H1 (cell line): ENCODE measurements around the gene GYPE. TPM values are rescaled to one million over a fixed set of nuclear protein-coding genes. Genes with fewer than 3 reads are reported as not detected.

Source experiments
- CTCF ChIA-PET: fragments of 300-600 bp; sonication (Branson Sonifier 250); formaldehyde crosslinking; loops from one replicate; lab custom pipeline; 2021; ENCODE audit not compliant: partially characterized antibody; lab: Charles Lee
- POLR2A ChIA-PET: fragments of 300-600 bp; sonication (Branson Sonifier 250); formaldehyde crosslinking; loops from one replicate; lab custom pipeline; 2021; ENCODE audit warnings: inconsistent platforms; ENCODE audit not compliant: partially characterized antibody; lab: Charles Lee
- DNase-seq, 2 experiments: peaks; one replicate each; pipeline versions ENCODE4 v3.0.0 to v3.0.0-alpha.2; 2010 to 2022; ENCODE audit warnings: low spot score in 2 of 2, low read depth in 1 of 2, mixed read lengths in 1 of 2
- FAIRE-seq: peaks from 2 replicates; lab custom pipeline; 2011; peaks lifted over from hg19 to GRCh38; lab: Jason Lieb, UNC
- H2AFZ ChIP-seq: 2 replicates; pipeline ENCODE4 v1.8.1; 2012; ENCODE audit warnings: low read length, inconsistent platforms
- H2AK5ac ChIP-seq: 2 replicates; pipeline ENCODE4 v1.6.1; 2013; ENCODE audit warnings: low read depth, low read length
- H2BK120ac ChIP-seq: replicated peaks from 2 replicates; pipeline ENCODE3; 2013; ENCODE audit warnings: low read depth, low read length, inconsistent platforms
- H2BK12ac ChIP-seq: 2 replicates; pipeline ENCODE4 v1.6.1; 2013; ENCODE audit warnings: low read depth, low read length
- H2BK15ac ChIP-seq: 2 replicates; pipeline ENCODE4 v1.6.1; 2013; ENCODE audit warnings: low read length
- H2BK20ac ChIP-seq: 2 replicates; pipeline ENCODE4 v1.6.1; 2013; ENCODE audit warnings: low read length
- H2BK5ac ChIP-seq: 2 replicates; pipeline ENCODE4 v1.6.1; 2013; ENCODE audit warnings: low read depth, low read length
- H3K14ac ChIP-seq: 2 replicates; pipeline ENCODE4 v1.6.1; 2013; ENCODE audit warnings: inconsistent platforms; ENCODE audit not compliant: insufficient read length
- H3K18ac ChIP-seq: 2 replicates; pipeline ENCODE4 v1.6.1; 2013; ENCODE audit warnings: low read length; ENCODE audit errors: extremely low read depth
- H3K23ac ChIP-seq: 2 replicates; pipeline ENCODE4 v1.6.1; 2013; ENCODE audit warnings: inconsistent platforms; ENCODE audit not compliant: insufficient read length
- H3K23me2 ChIP-seq: 2 replicates; pipeline ENCODE4 v1.6.1; 2013; ENCODE audit warnings: low read depth, low read length
- H3K27ac ChIP-seq: 2 replicates; pipeline ENCODE4 v1.6.1; 2011; ENCODE audit warnings: low read depth, low read length, inconsistent platforms
- H3K27me3 ChIP-seq, 4 experiments: replicated peaks in 1 of 4; 1 replicate in 1 of 4; 2 replicates in 3 of 4; pipeline versions ENCODE4 v1.6.1 to v1.8.1; 2011 to 2013; ENCODE audit warnings: low read length in 3 of 4, mild to moderate bottlenecking in 3 of 4, inconsistent platforms in 2 of 4, mixed read lengths in 2 of 4, moderate library complexity in 1 of 4; ENCODE audit not compliant: control insufficient read depth in 3 of 4, insufficient read depth in 3 of 4; ENCODE audit errors: extremely low read depth in 1 of 4
- H3K36me3 ChIP-seq, 4 experiments: 2 replicates each; pipeline versions ENCODE4 v1.6.1 to v1.8.1; 2011 to 2013; ENCODE audit warnings: mild to moderate bottlenecking in 4 of 4, low read length in 3 of 4, moderate library complexity in 2 of 4, control low read depth in 1 of 4, inconsistent platforms in 1 of 4; ENCODE audit not compliant: insufficient read depth in 4 of 4, control insufficient read depth in 2 of 4
- H3K4ac ChIP-seq: replicated peaks from 2 replicates; pipeline ENCODE3; 2013; ENCODE audit warnings: low read length, low read depth, mixed read lengths, inconsistent platforms; ENCODE audit not compliant: insufficient read length
- H3K4me1 ChIP-seq, 4 experiments: replicated peaks in 1 of 4; 1 replicate in 1 of 4; 2 replicates in 3 of 4; pipeline versions ENCODE4 v1.6.1 to v1.8.1; 2011 to 2013; ENCODE audit warnings: low read length in 3 of 4, inconsistent platforms in 2 of 4, mixed read lengths in 1 of 4; ENCODE audit not compliant: insufficient read depth in 4 of 4, control insufficient read depth in 3 of 4
- H3K4me2 ChIP-seq, 2 experiments: 2 replicates each; pipeline versions ENCODE4 v1.6.1 to v1.8.1; 2011 to 2013; ENCODE audit warnings: low read depth in 2 of 2, low read length in 2 of 2, control low read depth in 1 of 2, inconsistent platforms in 1 of 2, mild to moderate bottlenecking in 1 of 2; ENCODE audit not compliant: insufficient read depth in 1 of 2
- H3K4me3 ChIP-seq, 4 experiments: fragments of 200-600, 300-600 bp in 1 of 4; sonication (generic), shearing (Covaris generic), sonication (Bioruptor Twin) in 1 of 4; 2 replicates each; pipeline versions ENCODE4 v1.5.1 to v1.8.1; 2011 to 2016; ENCODE audit warnings: low read length in 4 of 4, low read depth in 3 of 4, control low read depth in 2 of 4, inconsistent platforms in 2 of 4, mild to moderate bottlenecking in 2 of 4, mixed read lengths in 1 of 4, moderate library complexity in 1 of 4; ENCODE audit not compliant: insufficient read depth in 2 of 4; ENCODE audit errors: extremely low read depth in 1 of 4
- H3K56ac ChIP-seq: replicated peaks from 2 replicates; pipeline ENCODE3; 2013; ENCODE audit warnings: low read depth, mild to moderate bottlenecking, mixed read lengths, low read length, inconsistent platforms; ENCODE audit not compliant: insufficient read length
- H3K79me1 ChIP-seq: 2 replicates; pipeline ENCODE4 v1.6.1; 2013; ENCODE audit warnings: low read depth, low read length, control low read depth
- H3K79me2 ChIP-seq, 2 experiments: 2 replicates each; pipeline versions ENCODE4 v1.6.1 to v1.8.1; 2012 to 2013; ENCODE audit warnings: low read length in 2 of 2, mild to moderate bottlenecking in 2 of 2, inconsistent platforms in 1 of 2; ENCODE audit not compliant: insufficient read depth in 2 of 2, control insufficient read depth in 1 of 2
- H3K9ac ChIP-seq, 4 experiments: replicated peaks in 1 of 4; 1 replicate in 1 of 4; 2 replicates in 3 of 4; pipeline versions ENCODE4 v1.6.1 to v1.8.1; 2011 to 2013; ENCODE audit warnings: low read depth in 3 of 4, low read length in 3 of 4, control low read depth in 2 of 4, mild to moderate bottlenecking in 2 of 4, moderate library complexity in 2 of 4, inconsistent platforms in 1 of 4; ENCODE audit errors: extremely low read depth in 1 of 4
- H3K9me3 ChIP-seq, 2 experiments: 2 replicates each; pipeline versions ENCODE4 v1.6.1 to v1.8.1; 2012 to 2013; ENCODE audit warnings: mild to moderate bottlenecking in 2 of 2, moderate library complexity in 2 of 2, control low read depth in 1 of 2, inconsistent platforms in 1 of 2, low read depth in 1 of 2, low read length in 1 of 2, mixed read lengths in 1 of 2; ENCODE audit not compliant: insufficient read depth in 2 of 2
- H4K20me1 ChIP-seq, 2 experiments: replicated peaks in 1 of 2; 2 replicates each; pipeline versions ENCODE3 to v1.8.1; 2011 to 2013; ENCODE audit warnings: inconsistent platforms in 2 of 2, low read length in 2 of 2, mild to moderate bottlenecking in 1 of 2; ENCODE audit not compliant: insufficient read depth in 2 of 2, control insufficient read depth in 1 of 2
- H4K5ac ChIP-seq: 2 replicates; pipeline ENCODE4 v1.6.1; 2013; ENCODE audit warnings: low read length, low read depth, mixed read lengths, inconsistent platforms; ENCODE audit not compliant: insufficient read length
- H4K8ac ChIP-seq: 2 replicates; pipeline ENCODE4 v1.8.0; 2013; ENCODE audit warnings: mild to moderate bottlenecking, moderate library complexity, low read length, inconsistent platforms; ENCODE audit not compliant: insufficient read depth; ENCODE audit errors: extremely low read depth
- H4K91ac ChIP-seq: replicated peaks from 2 replicates; pipeline ENCODE3; 2013; ENCODE audit warnings: low read length, mixed read lengths, inconsistent platforms; ENCODE audit not compliant: insufficient read length
- CTCF ChIP-seq, 3 experiments: IDR thresholded peaks; 1 replicate in 2 of 3; 2 replicates in 1 of 3; pipeline versions ENCODE4 v1.5.1 to v1.6.1; 2011; ENCODE audit warnings: low read length in 3 of 3, mild to moderate bottlenecking in 3 of 3, inconsistent platforms in 2 of 3, low read depth in 1 of 3, moderate library complexity in 1 of 3; ENCODE audit not compliant: insufficient read depth in 1 of 3; ENCODE audit errors: control extremely low read depth in 1 of 3
- GABPA ChIP-seq: IDR thresholded peaks from 2 replicates; pipeline ENCODE4 v1.6.1; 2011; ENCODE audit warnings: mild to moderate bottlenecking, low read length, moderate library complexity, borderline replicate concordance; ENCODE audit not compliant: insufficient read depth
- JUN ChIP-seq: IDR thresholded peaks from 2 replicates; pipeline ENCODE4 v1.6.1; 2011; ENCODE audit warnings: low read depth, mild to moderate bottlenecking, improper control_type of control experiment, low read length
- KDM1A ChIP-seq: fragments of 200-600, 300-600 bp; sonication (generic); IDR thresholded peaks from 2 replicates; pipeline ENCODE4 v1.7.1; 2016; ENCODE audit warnings: mild to moderate bottlenecking, low read length, borderline replicate concordance
- NANOG ChIP-seq: IDR thresholded peaks from 2 replicates; pipeline ENCODE4 v1.6.1; 2011; ENCODE audit warnings: low read length, low read depth, mild to moderate bottlenecking, inconsistent platforms; ENCODE audit not compliant: insufficient read depth, poor library complexity, severe bottlenecking
- RNF2 ChIP-seq: fragments of 200-900, 300-1000 bp; sonication (generic); IDR thresholded peaks from 2 replicates; pipeline ENCODE4 v1.7.1; 2016; ENCODE audit warnings: borderline replicate concordance, low read depth, mild to moderate bottlenecking, antibody characterized with exemption, low read length; ENCODE audit not compliant: poor library complexity, severe bottlenecking; ENCODE audit errors: missing control alignments
- SIRT6 ChIP-seq: IDR thresholded peaks from one replicate; pipeline ENCODE4 v1.7.1; 2012; ENCODE audit warnings: low read length, inconsistent platforms
- SUZ12 ChIP-seq: fragments of 200-600 bp; sonication (generic); IDR thresholded peaks from 2 replicates; pipeline ENCODE4 v1.6.1; 2012; ENCODE audit warnings: mild to moderate bottlenecking, inconsistent platforms, low read length, moderate library complexity, mixed read lengths
- TAF7 ChIP-seq: optimal IDR thresholded peaks from 2 replicates; pipeline ENCODE3; 2011; ENCODE audit warnings: low read depth, mild to moderate bottlenecking, inconsistent platforms, low read length, moderate library complexity, borderline replicate concordance
- USF2 ChIP-seq: IDR thresholded peaks from 2 replicates; pipeline ENCODE4 v1.6.1; 2011; ENCODE audit warnings: low read length, improper control_type of control experiment
- WGBS, 2 experiments: shearing (Covaris generic) in 1 of 2; methylation state at CpG; one replicate each; pipeline versions ENCODE4 v1.1.6 to v1.1.7; 2013 to 2015; ENCODE audit warnings: low lambda C conversion rate in 2 of 2, mixed read lengths in 2 of 2, inconsistent platforms in 1 of 2, low coverage in 1 of 2, missing lambda C conversion rate in 1 of 2; ENCODE audit not compliant: insufficient replicate concordance in 2 of 2, insufficient coverage in 1 of 2, insufficient read length in 1 of 2; ENCODE audit errors: extremely low coverage in 1 of 2, missing lambda C conversion rate in 1 of 2; 5-methylcytosine and 5-hydroxymethylcytosine counted together
- polyA plus RNA-seq, 7 experiments: library from polyadenylated mRNA; depleted of rRNA in 3 of 7; stranded (reverse) in 5 of 7; unstranded in 2 of 7; fragments of >200 nt in 5 of 7; fragments of 200-250 nt in 2 of 7; gene quantifications; 1 replicate in 5 of 7; 2 replicates in 1 of 7; 4 replicates in 1 of 7; pipeline versions ENCODE4 v1.2.1 to v1.2.3, GENCODE V29; 2011 to 2013; ENCODE audit warnings: missing spikeins in 2 of 7, mixed read lengths in 2 of 7
- total RNA-seq: library from RNA; stranded (reverse); fragmentation: NEBNext Ultra II Directional; extraction: Animal tissue kit (Norgen Biotek cat#: 25700); gene quantifications from 2 replicates; pipeline ENCODE4 v1.2.1, GENCODE V29; 2021

GYPE gene
- total and polyA plus RNA-seq, 2 of the 8 experiments (the other 6 are each of a cell fraction or from before 2014, with no cell fraction given) = not detected

- no peak overlapping the region for H3K56ac ChIP-seq
- WGBS, 2 experiments = 94% methylated on average over 6 of the region's 6 CpGs; no CpG with 5 or more reads in 1 of the 2 experiments
- H3K4ac ChIP-seq = no peak overlapping the region
- H3K23ac ChIP-seq = no peak overlapping the region
- no peak overlapping the region for H4K5ac ChIP-seq
- H3K36me3 ChIP-seq = no peaks in the 10 kb centered on the region
- H3K79me1 ChIP-seq = no peaks in the 10 kb centered on the region
- H3K27me3 ChIP-seq = no peaks in the 10 kb centered on the region
- no peak overlapping the region for H2BK20ac ChIP-seq
- no peak overlapping the region for H2BK15ac ChIP-seq
- no peak overlapping the region for H3K4me3 ChIP-seq
- H3K23me2 ChIP-seq = no peaks in the 10 kb centered on the region
- no peak overlapping the region for H2BK120ac ChIP-seq
- H2AK5ac ChIP-seq = no peak overlapping the region
- no peak overlapping the region for H4K91ac ChIP-seq
- H3K4me1 ChIP-seq = no peaks in the 10 kb centered on the region
- H2BK12ac ChIP-seq = no peak overlapping the region
- no peak overlapping the region for H3K14ac ChIP-seq
- CTCF ChIA-PET = interaction anchor here (0.9 kb wide), 1 partner anchor 362 kb away, joined by 4 read pairs; no protein-coding TSS in a partner anchor
- H3K18ac ChIP-seq = no peak overlapping the region
- no peak for FAIRE-seq
- POLR2A ChIA-PET = no interaction called here
- no peak overlapping the region for H3K27ac ChIP-seq
- DNase-seq = no peak
- H2BK5ac ChIP-seq = no peak overlapping the region
- no peaks in the 10 kb centered on the region for H3K9me3 ChIP-seq
- H3K4me2 ChIP-seq = no peak overlapping the region
- no peak overlapping the region for H3K9ac ChIP-seq
- no peak overlapping the region for H2AFZ ChIP-seq
- no peaks in the 10 kb centered on the region for H4K20me1 ChIP-seq
- no peak overlapping the region for H4K8ac ChIP-seq
- no peaks in the 10 kb centered on the region for H3K79me2 ChIP-seq
- TF ChIP-seq RNF2 = no peak
- no peak for TF ChIP-seq SUZ12
- no peak for TF ChIP-seq KDM1A
- no peak for TF ChIP-seq JUN
- no peak for TF ChIP-seq CTCF (IDR thresholded peaks at IDR 0.05; ENCODE audit: control extremely low read depth in 1 of 3, insufficient read depth in 1 of 3, low read depth in 1 of 3, low read length in 3 of 3)
- TF ChIP-seq USF2 = no peak
- no peak for TF ChIP-seq NANOG
- no peak for TF ChIP-seq TAF7
- TF ChIP-seq SIRT6 = no peak
- no peak for TF ChIP-seq GABPA
Measured at GRCh38 chr4:143921181-143921580, 15.8 kb upstream of the GYPE start.
